ENCODE measurements around the gene DLGAP1.
"Not testable (repeated sequence)": the region's sequence is repeated elsewhere in the genome, so short reads cannot be mapped to it uniquely, and the experiment has no call there.

DLGAP1 gene

GRCh38 chr18:3658529-3658928 is 796.6 kb downstream of the DLGAP1 start:
- DNase-seq (ENCODE audit: low spot score): no peak

GRCh38 chr18:3655254-3656050 is 799.7 kb downstream of the DLGAP1 start:
- DNase-seq (ENCODE audit: low spot score): no peak

- no peak for DNase-seq (ENCODE audit: low spot score)
Observed at GRCh38 chr18:3654442-3655253, 800.5 kb downstream of the DLGAP1 start.

- no peak for DNase-seq (ENCODE audit: low spot score)
Observed at GRCh38 chr18:3653851-3654441, 801.2 kb downstream of the DLGAP1 start.

- DNase-seq (ENCODE audit: low spot score): peak; percentile 26
Observed at GRCh38 chr18:3653263-3653850, 801.8 kb downstream of the DLGAP1 start.

GRCh38 chr18:3652380-3653262 is 802.5 kb downstream of the DLGAP1 start:
- DNase-seq (ENCODE audit: low spot score): no peak

GRCh38 chr18:3651266-3651665 is 803.8 kb downstream of the DLGAP1 start:
- DNase-seq (ENCODE audit: low spot score): no peak

GRCh38 chr18:3650521-3651042 is 804.5 kb downstream of the DLGAP1 start:
- DNase-seq (ENCODE audit: low spot score): not testable (repeated sequence)

- no peak for DNase-seq (ENCODE audit: low spot score)
Observed at GRCh38 chr18:3649633-3650426, 805.3 kb downstream of the DLGAP1 start.

GRCh38 chr18:3649135-3649632 is 805.9 kb downstream of the DLGAP1 start:
- DNase-seq (ENCODE audit: low spot score): no peak

- DNase-seq (ENCODE audit: low spot score): no peak
Observed at GRCh38 chr18:3648641-3649040, 806.5 kb downstream of the DLGAP1 start.

- DNase-seq (ENCODE audit: low spot score): no peak
Observed at GRCh38 chr18:3648200-3648599, 806.9 kb downstream of the DLGAP1 start.

GRCh38 chr18:3647636-3648035 is 807.5 kb downstream of the DLGAP1 start:
- DNase-seq (ENCODE audit: low spot score): no peak

GRCh38 chr18:3645384-3646156 is 809.5 kb downstream of the DLGAP1 start:
- no peak for DNase-seq (ENCODE audit: low spot score)

GRCh38 chr18:3634250-3634939 is 820.7 kb downstream of the DLGAP1 start:
- DNase-seq (ENCODE audit: low spot score): no peak

- DNase-seq (ENCODE audit: low spot score): no peak
Observed at GRCh38 chr18:3631887-3632286, 823.2 kb downstream of the DLGAP1 start.

- DNase-seq (ENCODE audit: low spot score): no peak
Observed at GRCh38 chr18:3626929-3627458, 828.1 kb downstream of the DLGAP1 start.

- DNase-seq (ENCODE audit: low spot score): no peak
Observed at GRCh38 chr18:3625742-3626091, 829.4 kb downstream of the DLGAP1 start.

All from globus pallidus (tissue), 1 donor.